Parathyroid adenoma (tissue), 2 donors: Measurements from ENCODE around the gene FOLR1.
A peak's percentile ranks its signal among the peaks of the same experiment; 100 is the strongest.

Experiments used
- H2AFZ ChIP-seq: fragments of 300-600 bp; sonication (generic); one replicate; pipeline ENCODE4 v1.7.0; 2017; ENCODE audit warnings: antibody characterized with exemption, mild to moderate bottlenecking
- H3K27ac ChIP-seq: fragments of 300-600 bp; sonication (generic); one replicate; pipeline ENCODE4 v1.7.0; 2017
- H3K27me3 ChIP-seq: fragments of 300-600 bp; sonication (generic); one replicate; pipeline ENCODE4 v1.7.0; 2017; ENCODE audit warnings: low read length; ENCODE audit not compliant: control insufficient read depth, insufficient read depth
- H3K36me3 ChIP-seq: fragments of 300-600 bp; sonication (generic); one replicate; pipeline ENCODE4 v1.7.0; 2017; ENCODE audit warnings: low read length; ENCODE audit not compliant: control insufficient read depth, insufficient read depth
- H3K4me1 ChIP-seq: fragments of 300-600 bp; sonication (generic); one replicate; pipeline ENCODE4 v1.7.0; 2017; ENCODE audit warnings: control low read depth
- H3K4me2 ChIP-seq: fragments of 300-600 bp; sonication (generic); one replicate; pipeline ENCODE4 v1.7.0; 2017; ENCODE audit warnings: low read length
- H3K4me3 ChIP-seq: fragments of 300-600 bp; sonication (generic); one replicate; pipeline ENCODE4 v1.7.0; 2017; ENCODE audit warnings: low read depth, low read length
- H3K79me2 ChIP-seq: fragments of 300-600 bp; sonication (generic); one replicate; pipeline ENCODE4 v1.7.0; 2017; ENCODE audit warnings: control low read depth
- H3K9ac ChIP-seq: fragments of 300-600 bp; sonication (generic); one replicate; pipeline ENCODE4 v1.7.0; 2017; ENCODE audit warnings: mild to moderate bottlenecking
- H3K9me3 ChIP-seq: fragments of 300-600 bp; sonication (generic); one replicate; pipeline ENCODE4 v1.7.0; 2017; ENCODE audit warnings: low read length; ENCODE audit not compliant: control insufficient read depth
- CTCF ChIP-seq: fragments of 300-600 bp; sonication (generic); IDR thresholded peaks from one replicate; pipeline ENCODE4 v1.7.0; 2017; ENCODE audit warnings: antibody characterized with exemption, mild to moderate bottlenecking
- donor health status: primary hyperparathyroidism.

The FOLR1 gene

DNA sequence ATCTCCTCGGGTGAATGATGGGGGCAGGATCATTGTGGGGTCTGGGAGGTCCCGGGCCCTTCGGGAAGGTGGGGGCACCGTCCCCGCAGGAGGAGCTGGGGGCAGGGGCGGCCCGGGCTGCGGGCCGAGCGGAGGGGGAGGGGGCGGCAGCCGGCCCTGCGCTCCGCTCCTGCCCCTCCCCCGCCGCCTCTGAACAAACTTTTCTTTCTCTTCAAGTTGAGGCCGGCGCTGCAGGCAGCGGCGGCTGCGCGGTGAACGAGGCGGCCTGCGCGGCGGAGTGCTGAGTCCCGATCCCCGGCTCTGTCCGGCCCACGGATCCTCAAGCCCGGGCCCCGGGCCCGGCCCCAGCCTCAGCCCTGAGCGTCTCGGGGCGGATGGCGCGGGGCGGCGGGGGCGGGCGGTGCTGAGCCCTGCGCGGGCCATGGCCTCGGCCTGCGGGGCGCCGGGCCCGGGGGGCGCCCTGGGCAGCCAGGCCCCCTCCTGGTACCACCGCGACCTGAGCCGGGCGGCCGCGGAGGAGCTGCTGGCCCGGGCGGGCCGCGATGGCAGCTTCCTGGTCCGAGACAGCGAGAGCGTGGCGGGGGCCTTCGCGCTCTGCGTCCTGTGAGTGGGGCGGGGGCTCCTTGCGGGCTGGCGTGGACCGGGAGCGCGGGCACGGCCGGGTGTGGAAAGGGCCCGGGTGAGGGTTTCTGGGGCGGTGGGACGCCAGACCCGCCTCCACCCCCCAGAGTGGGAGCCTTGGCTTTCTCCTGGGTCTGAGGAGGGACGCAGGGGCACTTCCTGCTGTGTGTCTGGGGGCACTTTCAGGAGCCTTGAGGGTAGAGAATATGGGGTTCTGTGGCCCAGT, 32.8 kb downstream of the FOLR1 start, which contains the start of gene INPPL1:
TSS of gene INPPL1 (plus strand) at position 204 of the 847 bp plus-strand sequence. CDS start at position 422, 218 bp downstream.
- no peaks in the 10 kb centered on the region for H3K9me3 ChIP-seq
- peak within 1 kb of the TSS; percentile 73 for H2AFZ ChIP-seq
- peak within 1 kb of the TSS; percentile 89 for H3K27ac ChIP-seq
- no peaks in the 10 kb centered on the region for H3K27me3 ChIP-seq
- TF ChIP-seq CTCF, result no peak
- H3K4me1 ChIP-seq, result peaks cover 3% of the 10 kb centered on the region
- peak within 1 kb of the TSS; percentile 80 for H3K4me3 ChIP-seq
- no peaks in the 10 kb centered on the region for H3K79me2 ChIP-seq
- peak within 1 kb of the TSS; percentile 82 for H3K4me2 ChIP-seq
- no peak within 1 kb of the TSS for H3K9ac ChIP-seq
- no peaks in the 10 kb centered on the region for H3K36me3 ChIP-seq

DNA sequence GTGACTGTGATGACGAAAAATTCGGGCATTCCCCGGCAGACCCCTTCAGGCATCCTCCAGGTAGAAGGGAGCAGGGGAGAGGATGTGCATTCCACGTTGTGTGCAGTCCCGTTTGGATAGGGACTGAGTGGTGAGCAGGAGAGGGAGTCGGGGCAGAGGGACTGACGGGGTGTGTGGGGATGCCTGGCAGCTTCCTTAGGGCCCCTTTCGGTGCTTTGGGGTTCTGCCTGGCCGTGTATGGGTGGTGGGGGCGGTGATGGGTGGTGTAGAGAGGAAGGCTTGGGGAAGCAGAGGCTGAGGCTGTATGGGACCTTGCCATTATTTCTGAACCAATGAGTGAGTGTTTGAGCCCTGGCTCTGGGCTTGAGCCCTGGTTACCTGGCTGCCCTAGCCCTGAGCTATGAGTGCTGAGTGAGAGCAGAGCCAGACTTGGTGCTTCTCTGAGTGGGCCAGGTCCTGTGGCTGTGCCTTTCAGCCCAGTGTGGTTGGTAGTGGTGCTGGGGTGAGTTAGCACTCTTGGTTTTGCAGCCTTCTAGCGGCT, 33.5 kb downstream of the FOLR1 start:
- H3K27ac ChIP-seq, result no peak overlapping the region
- H2AFZ ChIP-seq, result no peak overlapping the region
- peak overlapping the region; percentile 82 for H3K4me2 ChIP-seq
- no peaks in the 10 kb centered on the region for H3K9me3 ChIP-seq
- H3K4me1 ChIP-seq, result peaks cover 3% of the 10 kb centered on the region
- H3K79me2 ChIP-seq, result no peaks in the 10 kb centered on the region
- no peak for TF ChIP-seq CTCF
- H3K4me3 ChIP-seq, result peak overlapping the region; percentile 80
- H3K27me3 ChIP-seq, result no peaks in the 10 kb centered on the region
- H3K9ac ChIP-seq, result no peak overlapping the region
- no peaks in the 10 kb centered on the region for H3K36me3 ChIP-seq

DNA sequence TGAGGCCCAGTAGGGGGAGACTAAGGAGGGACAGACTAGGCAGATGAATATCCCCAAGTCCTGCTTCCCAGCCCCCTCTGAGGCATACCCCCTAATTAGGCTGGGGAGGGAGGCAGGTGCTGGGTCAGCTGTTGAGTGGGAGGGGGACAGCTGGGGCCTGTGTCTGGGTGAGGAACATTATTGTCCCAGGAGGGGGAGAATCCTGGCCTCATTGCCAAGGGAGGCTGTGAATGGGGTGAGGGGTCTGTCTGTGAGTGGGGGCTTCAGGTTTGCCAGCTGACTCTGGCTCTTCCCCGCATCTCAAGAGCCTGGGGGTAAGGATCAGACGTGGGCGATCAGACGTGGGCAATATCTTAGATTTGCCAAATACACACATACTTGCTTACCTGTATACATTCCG, 34.8 kb downstream of the FOLR1 start:
- no peak for TF ChIP-seq CTCF
- H3K36me3 ChIP-seq, result no peaks in the 10 kb centered on the region
- no peak overlapping the region for H3K4me2 ChIP-seq
- no peak overlapping the region for H3K9ac ChIP-seq
- H3K4me1 ChIP-seq, result peaks cover 3% of the 10 kb centered on the region
- H3K27me3 ChIP-seq, result no peaks in the 10 kb centered on the region
- no peak overlapping the region for H2AFZ ChIP-seq
- no peaks in the 10 kb centered on the region for H3K79me2 ChIP-seq
- H3K4me3 ChIP-seq, result no peak overlapping the region
- no peak overlapping the region for H3K27ac ChIP-seq
- H3K9me3 ChIP-seq, result no peaks in the 10 kb centered on the region

DNA sequence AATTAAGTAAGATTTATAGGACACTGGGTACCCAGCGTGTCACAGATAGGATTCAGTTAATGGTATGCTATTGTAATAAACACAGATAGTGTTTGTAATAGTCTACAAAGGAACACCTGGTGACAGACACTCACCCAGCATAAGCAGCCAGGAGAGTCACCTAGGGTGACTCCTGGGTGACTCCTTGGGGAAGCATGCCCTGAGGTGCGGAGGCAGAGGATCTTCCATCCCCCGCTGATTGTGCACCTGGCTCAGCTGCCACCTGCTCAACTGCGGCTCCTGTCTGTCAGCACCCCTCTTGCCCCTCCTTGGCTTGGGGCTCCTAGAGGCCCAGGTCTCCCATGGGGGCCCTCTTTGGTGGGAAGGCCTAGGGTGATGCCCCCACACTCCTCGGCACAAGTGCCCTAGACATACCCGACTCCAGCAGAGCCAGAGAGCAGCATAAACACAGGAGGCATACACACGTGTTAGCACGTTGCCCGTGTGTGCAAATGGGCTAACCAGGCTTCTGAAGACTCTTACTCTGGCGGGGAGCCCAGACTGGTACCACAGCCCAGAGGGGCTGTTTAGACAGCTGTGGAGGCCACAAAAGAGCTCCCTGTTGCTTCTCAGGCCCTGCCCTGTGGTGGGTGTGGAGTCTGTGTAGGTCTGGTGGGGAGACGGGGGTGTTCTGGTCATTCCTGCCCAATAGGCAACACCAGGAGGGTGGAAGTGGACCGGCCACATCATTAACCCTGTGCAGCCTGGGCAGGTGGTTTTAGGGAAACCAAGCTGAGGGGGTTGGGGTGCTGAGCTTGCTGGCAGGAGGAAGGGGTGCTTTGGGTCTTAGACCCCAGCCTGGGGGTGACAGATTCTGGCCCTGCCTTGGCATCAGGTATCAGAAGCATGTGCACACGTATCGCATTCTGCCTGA, 35.6 kb downstream of the FOLR1 start:
- Histone ChIP-seq H3K36me3 (no peaks in the 10 kb centered on the region), H2AFZ (no peak overlapping the region), H3K27ac (no peak overlapping the region), H3K79me2 (no peaks in the 10 kb centered on the region), H3K27me3 (no peaks in the 10 kb centered on the region), H3K4me1 (no peaks in the 10 kb centered on the region), H3K4me3 (no peak overlapping the region), H3K4me2 (no peak overlapping the region), H3K9ac (no peak overlapping the region), H3K9me3 (no peaks in the 10 kb centered on the region)
- no peak for TF ChIP-seq CTCF
